Neutrophil (primary cell): ENCODE data around the gene SKA1.

Experiments used
- H3K27ac ChIP-seq: fragments of 200-600 bp; sonication (generic); 2 replicates; pipeline ENCODE4 v1.5.1; 2016; ENCODE audit warnings: mild to moderate bottlenecking, moderate library complexity
- H3K27me3 ChIP-seq: fragments of 200-600 bp; sonication (generic); 2 replicates; pipeline ENCODE4 v1.6.0; 2016; ENCODE audit warnings: mild to moderate bottlenecking
- H3K36me3 ChIP-seq: fragments of 200-600 bp; sonication (generic); 2 replicates; pipeline ENCODE4 v1.5.1; 2017
- H3K4me1 ChIP-seq, 2 experiments: fragments of 200-600 bp in 1 of 2; sonication (generic) in 1 of 2; 1 replicate in 1 of 2; 2 replicates in 1 of 2; pipeline versions ENCODE4 v1.5.1 to v1.6.1; 2013 to 2016; ENCODE audit warnings: low read depth in 1 of 2, low read length in 1 of 2, mild to moderate bottlenecking in 1 of 2, moderate library complexity in 1 of 2; ENCODE audit not compliant: control insufficient read depth in 1 of 2, insufficient read depth in 1 of 2
- H3K4me3 ChIP-seq, 2 experiments: fragments of 200-600 bp in 1 of 2; sonication (generic) in 1 of 2; 1 replicate in 1 of 2; 2 replicates in 1 of 2; pipeline ENCODE4 v1.5.1; 2013 to 2016; ENCODE audit warnings: low read depth in 1 of 2, low read length in 1 of 2, mild to moderate bottlenecking in 1 of 2, moderate library complexity in 1 of 2
- H3K9me3 ChIP-seq: fragments of 200-600 bp; sonication (generic); 2 replicates; pipeline ENCODE4 v1.5.1; 2016
- TF ChIP-seq, protein P1 (sequence below): fragments of 200-600 bp; sonication (generic); IDR thresholded peaks from 2 replicates; pipeline ENCODE4 v1.5.1; 2016; ENCODE audit warnings: antibody characterized with exemption

The SKA1 gene

DNA sequence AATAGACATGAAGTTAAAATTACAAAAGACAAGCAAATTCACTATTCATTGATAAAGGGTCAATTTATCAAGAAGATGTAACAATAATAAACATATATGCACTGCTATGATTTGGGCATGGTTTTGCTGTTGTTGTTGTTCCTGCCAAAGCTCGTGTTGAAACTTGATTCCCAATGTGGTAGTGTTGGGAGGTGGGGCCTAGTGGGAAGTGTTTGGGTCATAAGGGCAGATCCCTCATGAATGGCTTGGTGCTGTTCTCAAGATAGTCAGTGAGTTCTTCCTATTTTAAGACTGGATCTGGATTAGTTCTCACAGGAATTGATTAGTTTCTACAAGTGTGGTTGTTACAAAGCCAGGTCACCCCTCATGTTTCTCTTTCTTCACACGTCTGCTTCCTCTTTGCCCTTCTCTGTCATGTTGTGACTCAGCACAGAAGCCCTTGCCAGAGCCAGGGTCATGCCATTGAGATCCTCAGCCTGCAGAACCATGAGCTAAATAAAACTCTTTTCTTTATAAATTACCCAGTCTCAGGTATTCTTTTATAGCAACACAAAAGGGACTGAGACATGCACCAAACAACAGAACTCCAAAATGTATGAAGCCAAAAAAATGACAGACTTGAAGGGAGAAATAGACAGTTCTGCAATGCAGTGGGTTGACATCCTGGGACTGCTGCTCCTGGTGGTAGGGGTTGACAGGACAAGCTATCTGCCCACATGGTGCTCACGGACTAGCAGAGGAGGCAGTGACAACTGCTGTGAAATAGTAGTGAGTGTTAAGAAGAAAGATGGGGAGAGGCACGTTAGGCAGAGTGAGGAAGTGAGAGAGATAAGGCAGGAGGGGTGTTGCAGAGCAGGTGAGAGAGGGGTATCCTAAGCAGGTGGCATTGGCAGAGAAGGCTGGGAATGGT is 18.6 kb upstream of the SKA1 start:
- Histone ChIP-seq H3K27ac (peak overlapping the region; percentile 64), H3K4me3 (no peak overlapping the region), H3K36me3 (no peaks in the 10 kb centered on the region), H3K4me1 (peaks cover 19 to 24% of the 10 kb centered on the region in 2 experiments), H3K9me3 (no peaks in the 10 kb centered on the region), H3K27me3 (peaks cover 7% of the 10 kb centered on the region)
- TF ChIP-seq, protein P1, sequence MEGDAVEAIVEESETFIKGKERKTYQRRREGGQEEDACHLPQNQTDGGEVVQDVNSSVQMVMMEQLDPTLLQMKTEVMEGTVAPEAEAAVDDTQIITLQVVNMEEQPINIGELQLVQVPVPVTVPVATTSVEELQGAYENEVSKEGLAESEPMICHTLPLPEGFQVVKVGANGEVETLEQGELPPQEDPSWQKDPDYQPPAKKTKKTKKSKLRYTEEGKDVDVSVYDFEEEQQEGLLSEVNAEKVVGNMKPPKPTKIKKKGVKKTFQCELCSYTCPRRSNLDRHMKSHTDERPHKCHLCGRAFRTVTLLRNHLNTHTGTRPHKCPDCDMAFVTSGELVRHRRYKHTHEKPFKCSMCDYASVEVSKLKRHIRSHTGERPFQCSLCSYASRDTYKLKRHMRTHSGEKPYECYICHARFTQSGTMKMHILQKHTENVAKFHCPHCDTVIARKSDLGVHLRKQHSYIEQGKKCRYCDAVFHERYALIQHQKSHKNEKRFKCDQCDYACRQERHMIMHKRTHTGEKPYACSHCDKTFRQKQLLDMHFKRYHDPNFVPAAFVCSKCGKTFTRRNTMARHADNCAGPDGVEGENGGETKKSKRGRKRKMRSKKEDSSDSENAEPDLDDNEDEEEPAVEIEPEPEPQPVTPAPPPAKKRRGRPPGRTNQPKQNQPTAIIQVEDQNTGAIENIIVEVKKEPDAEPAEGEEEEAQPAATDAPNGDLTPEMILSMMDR = no peak

DNA sequence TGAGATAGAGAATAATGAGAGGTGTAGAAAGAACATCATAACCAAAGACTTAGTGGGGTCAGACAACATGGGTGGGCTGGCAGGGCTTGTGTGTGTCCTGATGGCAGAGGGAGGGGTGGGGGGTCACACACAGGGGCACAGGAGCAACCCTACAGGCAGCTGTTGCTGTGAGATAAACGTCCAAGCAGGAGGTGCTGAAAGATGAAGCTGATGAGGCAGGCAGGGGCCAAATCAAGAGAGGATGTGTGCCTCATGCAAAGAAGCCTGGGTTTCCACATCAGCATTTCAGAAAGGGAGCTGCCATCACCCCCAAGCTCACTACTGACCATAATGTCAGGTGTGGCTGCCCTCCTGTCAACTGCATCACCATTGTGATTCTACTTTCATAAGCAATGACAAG is 16.0 kb upstream of the SKA1 start:
- Histone ChIP-seq H3K9me3 (no peaks in the 10 kb centered on the region), H3K4me1 (peaks cover 19 to 24% of the 10 kb centered on the region in 2 experiments), H3K27me3 (no peaks in the 10 kb centered on the region), H3K27ac (no peak overlapping the region), H3K36me3 (no peaks in the 10 kb centered on the region), H3K4me3 (no peak overlapping the region)
- TF ChIP-seq, protein P1 = no peak

DNA sequence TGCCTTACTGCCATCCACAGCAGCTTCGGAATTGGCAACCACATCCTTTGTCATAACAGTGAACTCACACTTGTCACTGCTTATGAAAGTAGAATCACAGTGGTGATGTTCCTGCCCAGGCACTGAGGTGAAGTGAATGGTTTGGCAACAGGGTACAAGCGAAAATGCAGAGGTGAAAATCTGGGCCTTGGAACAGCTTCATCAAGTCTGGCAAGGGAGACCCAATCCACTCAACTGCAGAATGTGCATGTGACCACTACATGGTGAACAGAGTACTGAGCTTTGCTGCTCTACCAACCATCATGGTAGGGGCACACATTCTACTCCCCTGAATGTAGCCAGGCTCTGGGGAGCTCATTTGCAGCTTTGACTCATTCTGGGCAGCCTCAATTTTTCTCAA is 15.0 kb upstream of the SKA1 start:
- no peak overlapping the region for H3K4me3 ChIP-seq
- TF ChIP-seq, protein P1 = no peak
- no peaks in the 10 kb centered on the region for H3K36me3 ChIP-seq
- no peak overlapping the region for H3K27ac ChIP-seq
- H3K9me3 ChIP-seq = no peaks in the 10 kb centered on the region
- H3K4me1 ChIP-seq = peaks cover 19 to 24% of the 10 kb centered on the region in 2 experiments
- no peaks in the 10 kb centered on the region for H3K27me3 ChIP-seq

- Histone ChIP-seq H3K4me3 (no peak overlapping the region), H3K4me1 (peaks cover 19 to 24% of the 10 kb centered on the region in 2 experiments), H3K27me3 (no peaks in the 10 kb centered on the region), H3K27ac (no peak overlapping the region), H3K9me3 (no peaks in the 10 kb centered on the region), H3K36me3 (no peaks in the 10 kb centered on the region)
- TF ChIP-seq, protein P1 = no peak
These were observed 14.2 kb upstream of the SKA1 start for GRCh38 chr18:50360611-50361010.

DNA sequence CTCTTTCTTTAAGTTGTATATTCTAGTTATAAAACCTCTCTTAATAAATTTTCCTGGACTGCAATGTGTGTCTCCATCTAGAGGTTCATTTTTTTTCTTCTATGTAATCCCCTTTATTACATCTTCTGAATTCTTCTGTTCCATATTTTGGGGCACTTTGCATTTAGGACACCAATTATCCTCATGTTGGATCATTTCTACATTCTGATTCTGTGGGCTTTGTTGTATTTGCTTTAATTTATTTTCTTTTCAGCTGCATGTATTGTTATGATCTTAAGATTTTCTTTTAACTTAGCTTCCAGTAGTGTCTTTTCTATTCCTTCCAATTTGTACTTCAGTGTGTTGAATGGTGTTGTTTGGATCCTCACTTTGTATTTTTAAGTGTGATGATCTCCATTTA is 5.2 kb upstream of the SKA1 start:
- no peaks in the 10 kb centered on the region for H3K9me3 ChIP-seq
- no peaks in the 10 kb centered on the region for H3K36me3 ChIP-seq
- no peaks in the 10 kb centered on the region for H3K27me3 ChIP-seq
- peaks cover 4 to 5% of the 10 kb centered on the region in 2 experiments for H3K4me1 ChIP-seq
- H3K4me3 ChIP-seq = no peak overlapping the region
- TF ChIP-seq, protein P1 = no peak
- H3K27ac ChIP-seq = no peak overlapping the region
